ENCODE measurements around the gene SLAMF1.
"Not testable (repeated sequence)": the region's sequence is repeated elsewhere in the genome, so short reads cannot be mapped to it uniquely, and the experiment has no call there.

The SLAMF1 gene

GRCh38 chr1:160653620-160654016, 6.8 kb upstream of the SLAMF1 start:
- H3K4me3 ChIP-seq (ENCODE audit: low read depth, low read length): no peak overlapping the region
- no peak for DNase-seq (ENCODE audit: low read depth)
- TF ChIP-seq MAX (IDR thresholded peaks at IDR 0.05; ENCODE audit: low read depth, low read length) (no peak), MYC (IDR thresholded peaks at IDR 0.05; ENCODE audit: low read depth, low read length) (no peak), POLR2A (IDR thresholded peaks at IDR 0.05; ENCODE audit: extremely low read depth, insufficient read length) (no peak), CTCF (IDR thresholded peaks at IDR 0.05; ENCODE audit: low read depth, low read length) (no peak)

- TF ChIP-seq POLR2A (IDR thresholded peaks at IDR 0.05; ENCODE audit: extremely low read depth, insufficient read length) (no peak), MYC (IDR thresholded peaks at IDR 0.05; ENCODE audit: low read depth, low read length) (no peak), MAX (IDR thresholded peaks at IDR 0.05; ENCODE audit: low read depth, low read length) (no peak), CTCF (IDR thresholded peaks at IDR 0.05; ENCODE audit: low read depth, low read length) (no peak)
- no peak for DNase-seq (ENCODE audit: low read depth)
- H3K4me3 ChIP-seq (ENCODE audit: low read depth, low read length): no peak overlapping the region
Measured at GRCh38 chr1:160652924-160653619, 6.2 kb upstream of the SLAMF1 start.

- not testable (repeated sequence) for DNase-seq (ENCODE audit: low read depth); H3K4me3 ChIP-seq (ENCODE audit: low read depth, low read length)
Measured at GRCh38 chr1:160652065-160652641, 5.3 kb upstream of the SLAMF1 start.

GRCh38 chr1:160651433-160652064, 4.7 kb upstream of the SLAMF1 start:
- no peak for TF ChIP-seq POLR2A (IDR thresholded peaks at IDR 0.05; ENCODE audit: extremely low read depth, insufficient read length)
- TF ChIP-seq MAX (IDR thresholded peaks at IDR 0.05; ENCODE audit: low read depth, low read length): no peak
- no peak for DNase-seq (ENCODE audit: low read depth)
- no peak overlapping the region for H3K4me3 ChIP-seq (ENCODE audit: low read depth, low read length)

GRCh38 chr1:160647329-160647720, 481 bp upstream of the SLAMF1 start:
- TF ChIP-seq MAX (IDR thresholded peaks at IDR 0.05; ENCODE audit: low read depth, low read length): no peak
- no peak for TF ChIP-seq CTCF (IDR thresholded peaks at IDR 0.05; ENCODE audit: low read depth, low read length)
- TF ChIP-seq MYC (IDR thresholded peaks at IDR 0.05; ENCODE audit: low read depth, low read length): no peak
- TF ChIP-seq POLR2A (IDR thresholded peaks at IDR 0.05; ENCODE audit: extremely low read depth, insufficient read length): no peak

GRCh38 chr1:160646180-160646579, 664 bp downstream of the SLAMF1 start:
- DNase-seq (ENCODE audit: low read depth): no peak
- no peak for TF ChIP-seq POLR2A (IDR thresholded peaks at IDR 0.05; ENCODE audit: extremely low read depth, insufficient read length)
- TF ChIP-seq MAX (IDR thresholded peaks at IDR 0.05; ENCODE audit: low read depth, low read length): no peak
- TF ChIP-seq MYC (IDR thresholded peaks at IDR 0.05; ENCODE audit: low read depth, low read length): no peak
- TF ChIP-seq CTCF (IDR thresholded peaks at IDR 0.05; ENCODE audit: low read depth, low read length): no peak
- no peak overlapping the region for H3K4me3 ChIP-seq (ENCODE audit: low read depth, low read length)

More at GRCh38 chr1:160647329-160647720, 481 bp upstream of the SLAMF1 start:
- DNase-seq (ENCODE audit: low read depth): no peak
- H3K4me3 ChIP-seq (ENCODE audit: low read depth, low read length): no peak overlapping the region
